ENCODE measurements around the gene CMSS1.

DNA sequence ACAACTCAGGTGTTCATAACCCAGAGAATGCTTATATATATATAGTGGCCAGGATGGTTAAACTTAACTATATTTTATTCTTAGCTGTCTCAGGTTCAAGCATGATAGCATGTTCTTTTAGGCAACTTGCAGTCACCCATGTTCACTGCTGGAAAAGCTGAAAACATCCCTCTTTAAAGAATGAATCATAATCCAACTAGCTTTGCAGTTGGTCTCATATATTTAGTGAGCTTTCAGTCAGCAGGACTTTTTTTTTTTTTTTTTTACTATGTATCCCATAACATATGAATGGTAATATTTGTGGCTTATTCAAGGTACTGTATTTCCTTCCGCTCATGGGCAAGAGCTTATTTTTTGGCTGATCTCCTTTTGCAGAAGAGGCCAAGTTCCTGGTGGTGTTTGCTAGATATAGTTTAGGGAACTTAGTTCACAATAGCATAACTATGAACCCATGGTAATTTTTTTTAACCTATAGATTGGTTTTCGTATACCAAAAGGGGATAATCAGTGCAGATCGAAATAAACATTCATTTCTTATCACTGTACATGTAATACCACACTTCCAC, 77.6 kb downstream of the CMSS1 start:
- TF ChIP-seq TAF1 (CRISPR knock-in tag; IDR thresholded peaks at IDR 0.05): no peak
- TF ChIP-seq RNF2 (conservative IDR thresholded peaks at IDR 0.05; ENCODE audit: low read depth): no peak
- TF ChIP-seq ZNF317 (CRISPR knock-in tag; IDR thresholded peaks at IDR 0.05): no peak
- TF ChIP-seq, protein P1, sequence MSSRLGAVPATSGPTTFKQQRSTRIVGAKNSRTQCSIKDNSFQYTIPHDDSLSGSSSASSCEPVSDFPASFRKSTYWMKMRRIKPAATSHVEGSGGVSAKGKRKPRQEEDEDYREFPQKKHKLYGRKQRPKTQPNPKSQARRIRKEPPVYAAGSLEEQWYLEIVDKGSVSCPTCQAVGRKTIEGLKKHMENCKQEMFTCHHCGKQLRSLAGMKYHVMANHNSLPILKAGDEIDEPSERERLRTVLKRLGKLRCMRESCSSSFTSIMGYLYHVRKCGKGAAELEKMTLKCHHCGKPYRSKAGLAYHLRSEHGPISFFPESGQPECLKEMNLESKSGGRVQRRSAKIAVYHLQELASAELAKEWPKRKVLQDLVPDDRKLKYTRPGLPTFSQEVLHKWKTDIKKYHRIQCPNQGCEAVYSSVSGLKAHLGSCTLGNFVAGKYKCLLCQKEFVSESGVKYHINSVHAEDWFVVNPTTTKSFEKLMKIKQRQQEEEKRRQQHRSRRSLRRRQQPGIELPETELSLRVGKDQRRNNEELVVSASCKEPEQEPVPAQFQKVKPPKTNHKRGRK (CRISPR knock-in tag; IDR thresholded peaks at IDR 0.05): no peak
- TF ChIP-seq, protein P2, sequence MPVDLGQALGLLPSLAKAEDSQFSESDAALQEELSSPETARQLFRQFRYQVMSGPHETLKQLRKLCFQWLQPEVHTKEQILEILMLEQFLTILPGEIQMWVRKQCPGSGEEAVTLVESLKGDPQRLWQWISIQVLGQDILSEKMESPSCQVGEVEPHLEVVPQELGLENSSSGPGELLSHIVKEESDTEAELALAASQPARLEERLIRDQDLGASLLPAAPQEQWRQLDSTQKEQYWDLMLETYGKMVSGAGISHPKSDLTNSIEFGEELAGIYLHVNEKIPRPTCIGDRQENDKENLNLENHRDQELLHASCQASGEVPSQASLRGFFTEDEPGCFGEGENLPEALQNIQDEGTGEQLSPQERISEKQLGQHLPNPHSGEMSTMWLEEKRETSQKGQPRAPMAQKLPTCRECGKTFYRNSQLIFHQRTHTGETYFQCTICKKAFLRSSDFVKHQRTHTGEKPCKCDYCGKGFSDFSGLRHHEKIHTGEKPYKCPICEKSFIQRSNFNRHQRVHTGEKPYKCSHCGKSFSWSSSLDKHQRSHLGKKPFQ (CRISPR knock-in tag; IDR thresholded peaks at IDR 0.05; ENCODE audit: insufficient replicate concordance): no peak

Data from HepG2 (cell line).